ENCODE measurements around the gene FPR3.
A peak's percentile ranks its signal among the peaks of the same experiment; 100 is the strongest.
"Not testable (repeated sequence)": the region's sequence is repeated elsewhere in the genome, so short reads cannot be mapped to it uniquely, and the experiment has no call there.

Gene FPR3

DNA sequence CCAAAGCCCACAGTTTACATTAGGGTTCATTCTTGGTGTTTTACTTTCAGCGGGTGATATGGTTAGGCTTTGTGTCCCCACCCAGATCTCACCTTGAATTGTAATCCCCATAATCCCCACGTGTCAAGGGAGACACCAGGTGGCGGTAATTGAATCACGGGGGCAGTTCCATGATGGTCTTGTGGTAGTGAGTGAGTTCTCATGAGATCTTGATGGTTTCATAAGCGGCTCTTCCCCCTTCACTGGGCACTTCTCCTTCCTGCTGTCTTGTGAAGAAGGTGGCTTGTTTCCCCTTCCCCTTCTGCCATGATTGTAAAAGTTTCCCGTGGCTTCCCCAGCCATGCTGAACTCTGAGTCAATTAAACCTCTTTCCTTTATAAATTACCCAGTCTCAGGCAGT is 22.0 kb upstream of the FPR3 start:
- TF ChIP-seq GABPA (IDR thresholded peaks at IDR 0.05; ENCODE audit: low read depth) (no peak), SPI1 (IDR thresholded peaks at IDR 0.05; ENCODE audit: borderline replicate concordance, low read depth) (peak; percentile 85)
- Histone ChIP-seq H3K27me3 (ENCODE audit: insufficient read depth, poor library complexity, severe bottlenecking) (no peaks in the 10 kb centered on the region), H3K27ac (replicated peaks) (peak overlapping the region; percentile 78), H3K4me3 (replicated peaks; ENCODE audit: insufficient read depth, low read length) (no peak overlapping the region)
- DNase-seq (ENCODE audit: low read depth in 1 of 2, low spot score in 1 of 2): peak; percentile 84 to 85

DNA sequence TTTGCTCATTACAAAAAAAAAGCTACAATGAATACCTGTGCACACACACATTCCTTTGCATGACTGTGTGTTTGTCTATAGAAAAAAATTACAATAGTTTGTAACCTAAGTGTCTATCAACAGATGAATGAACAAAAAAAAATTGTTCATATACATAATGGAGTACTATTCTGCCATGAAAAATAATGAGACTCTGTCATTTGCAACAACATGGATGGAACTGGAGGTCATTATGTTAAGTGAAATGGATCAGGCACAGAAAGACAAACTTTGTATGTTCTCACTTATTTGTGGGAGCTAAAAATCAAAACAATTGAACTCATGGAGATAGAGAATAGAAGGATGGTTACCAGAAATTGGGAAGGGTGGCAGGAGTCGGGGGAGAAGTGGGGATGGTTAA is 18.4 kb upstream of the FPR3 start:
- not testable (repeated sequence) for DNase-seq (ENCODE audit: low read depth in 1 of 2, low spot score in 1 of 2); H3K27ac ChIP-seq (replicated peaks); H3K4me3 ChIP-seq (replicated peaks; ENCODE audit: insufficient read depth, low read length); H3K27me3 ChIP-seq (ENCODE audit: insufficient read depth, poor library complexity, severe bottlenecking)

- 0 out of 2 replicates have a peak overlapping the region, but pooled peaks have one; percentile 3 for H3K27ac ChIP-seq (replicated peaks)
Observed at GRCh38 chr19:51777570-51778462, 17.1 kb upstream of the FPR3 start.

GRCh38 chr19:51779181-51779580 is 15.8 kb upstream of the FPR3 start:
- Histone ChIP-seq H3K27ac (replicated peaks) (no peak overlapping the region), H3K27me3 (ENCODE audit: insufficient read depth, poor library complexity, severe bottlenecking) (no peaks in the 10 kb centered on the region), H3K4me3 (replicated peaks; ENCODE audit: insufficient read depth, low read length) (no peak overlapping the region)
- TF ChIP-seq POLR2AphosphoS5 (IDR thresholded peaks at IDR 0.05; ENCODE audit: low read depth) (no peak), GABPA (IDR thresholded peaks at IDR 0.05; ENCODE audit: low read depth) (no peak), REST (IDR thresholded peaks at IDR 0.05; ENCODE audit: insufficient replicate concordance, low read depth) (no peak), SPI1 (IDR thresholded peaks at IDR 0.05; ENCODE audit: borderline replicate concordance, low read depth) (no peak), CTCF (IDR thresholded peaks at IDR 0.05; ENCODE audit: insufficient read depth, low read length) (no peak)
- no peak for DNase-seq (ENCODE audit: low read depth in 1 of 2, low spot score in 1 of 2)

More at GRCh38 chr19:51777570-51778462, 17.1 kb upstream of the FPR3 start:
- Histone ChIP-seq H3K4me3 (replicated peaks; ENCODE audit: insufficient read depth, low read length) (no peak overlapping the region), H3K27me3 (ENCODE audit: insufficient read depth, poor library complexity, severe bottlenecking) (no peaks in the 10 kb centered on the region)
- peak; percentile 67 to 79 for DNase-seq (ENCODE audit: low read depth in 1 of 2, low spot score in 1 of 2)
- TF ChIP-seq CTCF (IDR thresholded peaks at IDR 0.05; ENCODE audit: insufficient read depth, low read length) (peak; percentile 29), SPI1 (IDR thresholded peaks at IDR 0.05; ENCODE audit: borderline replicate concordance, low read depth) (peak; percentile 41; the same call in 1 of the 2 replicates), POLR2AphosphoS5 (IDR thresholded peaks at IDR 0.05; ENCODE audit: low read depth) (no peak), GABPA (IDR thresholded peaks at IDR 0.05; ENCODE audit: low read depth) (no peak), REST (IDR thresholded peaks at IDR 0.05; ENCODE audit: insufficient replicate concordance, low read depth) (no peak)
